A673 (cell line): ENCODE results near the gene ERP44. TPM values are rescaled to one million over a fixed set of nuclear protein-coding genes. Genes with fewer than 3 reads are reported as not detected.
"Not testable (repeated sequence)": the region's sequence is repeated elsewhere in the genome, so short reads cannot be mapped to it uniquely, and the experiment has no call there.

Source experiments
- Bru-seq: library from RNA; stranded (reverse); fragments of 400-500 nt; gene quantifications from one replicate; lab custom pipeline; 2021; lab: Mats Ljungman, UMichigan
- BruChase-seq, 2 experiments: library from RNA; stranded (reverse); fragments of 400-500 nt; gene quantifications; one replicate each; lab custom pipeline; 2021; lab: Mats Ljungman, UMichigan
- BruUV-seq: library from RNA; stranded (reverse); fragments of 400-500 nt; replicated peaks from 2 replicates; lab custom pipeline; 2021; lab: Mats Ljungman, UMichigan
- CTCF ChIA-PET: fragments of 300-600 bp; sonication (Branson Sonifier 250); formaldehyde crosslinking; loops from one replicate; lab custom pipeline; 2022; ENCODE audit warnings: antibody characterized with exemption; lab: Charles Lee
- POLR2A ChIA-PET: fragments of 300-600 bp; sonication (Branson Sonifier 250); formaldehyde crosslinking; loops from one replicate; lab custom pipeline; 2022; ENCODE audit warnings: antibody characterized with exemption; ENCODE audit not compliant: low non-redundant PET; lab: Charles Lee
- DNase-seq: peaks from one replicate; pipeline ENCODE4 v3.0.0-alpha.2; 2015; ENCODE audit warnings: low spot score
- H3K27ac ChIP-seq: fragments of 200-600 bp; sonication (generic); 2 replicates; pipeline ENCODE4 v1.5.1; 2016; ENCODE audit warnings: mixed run types, low read depth, mild to moderate bottlenecking, mixed read lengths, antibody characterized with exemption, low read length; ENCODE audit not compliant: poor library complexity, severe bottlenecking
- H3K27me3 ChIP-seq: fragments of 200-600 bp; sonication (generic); replicated peaks from 2 replicates; pipeline ENCODE4 v1.6.1; 2017; ENCODE audit warnings: mixed run types, low read depth, mild to moderate bottlenecking, mixed read lengths, antibody characterized with exemption, low read length; ENCODE audit not compliant: insufficient read depth, poor library complexity
- H3K36me3 ChIP-seq: fragments of 200-600 bp; sonication (generic); 2 replicates; pipeline ENCODE4 v1.6.1; 2016; ENCODE audit warnings: mixed run types, mild to moderate bottlenecking, mixed read lengths, antibody characterized with exemption, low read length; ENCODE audit not compliant: insufficient read depth, poor library complexity, severe bottlenecking
- H3K4me1 ChIP-seq: fragments of 200-600 bp; sonication (generic); 2 replicates; pipeline ENCODE4 v1.6.1; 2017; ENCODE audit warnings: mixed run types, mild to moderate bottlenecking, mixed read lengths, antibody characterized with exemption, low read length; ENCODE audit not compliant: insufficient read depth, poor library complexity, severe bottlenecking
- H3K4me3 ChIP-seq: fragments of 200-600 bp; sonication (generic); 2 replicates; pipeline ENCODE4 v1.5.1; 2016; ENCODE audit warnings: low read depth, mixed run types, mild to moderate bottlenecking, mixed read lengths, low read length; ENCODE audit not compliant: poor library complexity, severe bottlenecking
- H3K9me3 ChIP-seq: fragments of 200-600 bp; sonication (generic); 2 replicates; pipeline ENCODE4 v1.6.1; 2016; ENCODE audit warnings: mixed run types, low read depth, mild to moderate bottlenecking, mixed read lengths, antibody characterized with exemption, low read length; ENCODE audit not compliant: poor library complexity, severe bottlenecking
- EZH2 ChIP-seq: fragments of 200-600 bp; sonication (generic); IDR thresholded peaks from 2 replicates; pipeline ENCODE4 v1.6.1; 2017; ENCODE audit warnings: borderline replicate concordance, low read depth, mild to moderate bottlenecking, mixed read lengths, antibody characterized with exemption, low read length; ENCODE audit not compliant: poor library complexity, severe bottlenecking
- intact Hi-C: fragments of 100-400 bp; cut with micrococcal nuclease; formaldehyde crosslinking; loops from one replicate; pipeline ENCODE4 v1.10.0; 2022; ENCODE audit not compliant: unreplicated experiment
- long read RNA-seq: library from polyadenylated mRNA; stranded (forward); transcript quantifications from one replicate; pipeline ENCODE4 v2.0.0, GENCODE V29; 2022
- total RNA-seq: library from RNA; stranded (reverse); gene quantifications from 2 replicates; pipeline ENCODE4 v1.2.3, GENCODE V29; 2021
- TF ChIP-seq, protein P1 (sequence below): fragments of 300-800, 200-600 bp; sonication (generic); conservative IDR thresholded peaks from 2 replicates; pipeline ENCODE4 v1.5.1; 2017; ENCODE audit warnings: low read depth, mild to moderate bottlenecking, antibody characterized with exemption, low read length, moderate library complexity, mixed read lengths

The ERP44 gene
- total RNA-seq (14.4 and 16.8 TPM in 2 replicates), Bru-seq, nascent RNA (percentile 86 among the genes with signal in this experiment), BruChase-seq, experiment 1, labeled RNA remaining after a 2-hour chase (percentile 75 among the genes with signal in this experiment), BruChase-seq, experiment 2, labeled RNA remaining after a 6-hour chase (percentile 66 among the genes with signal in this experiment)
- long read RNA-seq, full-length matches to known transcripts = 147 of 161 reads
- long read RNA-seq, partial matches to known transcripts = 6 of 161 reads
- long read RNA-seq, other reads (novel, unspliced or antisense) = 8 of 161 reads

DNA sequence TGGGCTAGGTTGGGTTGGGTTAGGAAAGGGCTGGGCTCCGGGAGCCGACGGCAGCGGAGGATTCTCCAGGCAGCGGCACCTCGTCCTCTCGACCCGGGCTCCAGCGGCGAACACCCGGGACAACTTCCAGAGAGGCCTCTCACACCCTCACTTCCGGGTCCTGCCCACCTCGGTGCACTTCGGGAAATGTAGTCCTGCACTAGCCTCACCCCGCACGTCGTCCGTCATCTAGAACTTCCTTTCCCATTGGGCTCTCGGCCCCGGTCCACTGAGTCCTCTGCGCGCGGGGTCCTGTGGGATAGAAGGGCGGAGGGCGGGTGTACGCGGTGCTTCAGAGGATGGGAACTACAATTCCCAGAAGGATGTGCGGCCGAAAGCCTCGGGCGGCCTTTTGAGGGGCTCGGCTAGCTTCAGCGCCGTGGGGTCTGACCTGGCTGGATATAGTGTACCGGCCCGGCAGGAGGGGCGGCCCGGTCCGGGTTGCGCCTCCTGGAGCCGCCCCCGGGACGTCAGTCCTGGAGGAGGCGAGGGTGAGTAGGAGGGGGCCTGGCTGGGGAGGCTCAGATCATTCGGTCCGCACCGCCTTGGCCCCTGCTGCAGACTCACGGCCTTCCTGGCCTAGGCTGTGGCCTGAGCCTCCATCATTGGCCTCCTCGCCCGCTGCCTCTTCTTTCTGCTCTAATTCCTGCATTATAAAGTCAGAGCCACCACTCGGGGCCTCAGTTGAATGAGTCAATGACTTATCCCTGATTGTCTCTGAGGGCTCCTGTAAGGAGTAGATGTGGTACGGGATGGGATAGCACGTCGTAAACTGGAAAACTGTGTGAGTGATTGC lies at the start of gene ERP44, which contains the start of gene INVS:
ERP44 (minus strand) TSS at position 114 of the 835 bp plus-strand sequence. CDS start 160 bp downstream, outside the sequence.
INVS (plus strand) TSS at position 357 of the 835 bp plus-strand sequence. CDS start 5,279 bp downstream, outside the sequence.
- BruUV-seq = no TSS peak

DNA sequence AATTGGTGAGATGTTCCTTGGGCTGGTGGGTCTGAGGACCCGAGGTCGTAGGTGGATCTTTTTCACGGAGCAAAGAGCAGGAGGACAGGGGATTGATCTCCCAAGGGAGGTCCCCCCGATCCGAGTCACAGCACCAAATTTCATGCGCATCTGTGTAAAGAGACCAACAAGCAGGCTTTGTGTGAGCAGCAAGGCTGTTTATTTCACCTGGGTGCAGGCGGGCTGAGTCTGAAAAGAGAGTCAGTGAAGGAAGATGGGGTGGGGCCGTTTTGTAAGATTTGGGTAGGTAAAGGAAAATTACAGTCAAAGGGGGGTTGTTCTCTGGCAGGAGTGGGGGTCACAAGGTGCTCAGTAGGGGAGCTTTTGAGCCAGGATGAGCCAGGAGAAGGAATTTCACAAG lies 47.2 kb upstream of the ERP44 start:
- BruUV-seq, H3K36me3 ChIP-seq, H3K9me3 ChIP-seq, H3K27me3 ChIP-seq, CTCF ChIA-PET, POLR2A ChIA-PET, H3K27ac ChIP-seq, H3K4me3 ChIP-seq, DNase-seq: not testable (repeated sequence)
- intact Hi-C loops = loop anchor here (2.0 kb wide), 1 partner anchor 19 kb away; no protein-coding TSS in a partner anchor
- peaks cover 12% of the 10 kb centered on the region for H3K4me1 ChIP-seq

More for the DNA sequence above, at the start of gene ERP44, which contains the start of gene INVS:
- Histone ChIP-seq H3K36me3 (peaks cover 9% of the 10 kb centered on the region), H3K27ac (peak within 1 kb of the TSS; percentile 79), H3K4me1 (peaks cover 16% of the 10 kb centered on the region), H3K27me3 (no peaks in the 10 kb centered on the region), H3K4me3 (peak within 1 kb of the TSS; percentile 90), H3K9me3 (no peaks in the 10 kb centered on the region)
- ChIA-PET CTCF (no interaction called here), POLR2A (no interaction called here)
- TF ChIP-seq, protein P1, sequence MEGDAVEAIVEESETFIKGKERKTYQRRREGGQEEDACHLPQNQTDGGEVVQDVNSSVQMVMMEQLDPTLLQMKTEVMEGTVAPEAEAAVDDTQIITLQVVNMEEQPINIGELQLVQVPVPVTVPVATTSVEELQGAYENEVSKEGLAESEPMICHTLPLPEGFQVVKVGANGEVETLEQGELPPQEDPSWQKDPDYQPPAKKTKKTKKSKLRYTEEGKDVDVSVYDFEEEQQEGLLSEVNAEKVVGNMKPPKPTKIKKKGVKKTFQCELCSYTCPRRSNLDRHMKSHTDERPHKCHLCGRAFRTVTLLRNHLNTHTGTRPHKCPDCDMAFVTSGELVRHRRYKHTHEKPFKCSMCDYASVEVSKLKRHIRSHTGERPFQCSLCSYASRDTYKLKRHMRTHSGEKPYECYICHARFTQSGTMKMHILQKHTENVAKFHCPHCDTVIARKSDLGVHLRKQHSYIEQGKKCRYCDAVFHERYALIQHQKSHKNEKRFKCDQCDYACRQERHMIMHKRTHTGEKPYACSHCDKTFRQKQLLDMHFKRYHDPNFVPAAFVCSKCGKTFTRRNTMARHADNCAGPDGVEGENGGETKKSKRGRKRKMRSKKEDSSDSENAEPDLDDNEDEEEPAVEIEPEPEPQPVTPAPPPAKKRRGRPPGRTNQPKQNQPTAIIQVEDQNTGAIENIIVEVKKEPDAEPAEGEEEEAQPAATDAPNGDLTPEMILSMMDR = no peak
- no peak for TF ChIP-seq EZH2
- DNase-seq = peak; percentile 100
- intact Hi-C loops = loop anchor here (10.0 kb wide), 1 partner anchor 274 kb away; the partner anchor contains the start of gene NR4A3

DNA sequence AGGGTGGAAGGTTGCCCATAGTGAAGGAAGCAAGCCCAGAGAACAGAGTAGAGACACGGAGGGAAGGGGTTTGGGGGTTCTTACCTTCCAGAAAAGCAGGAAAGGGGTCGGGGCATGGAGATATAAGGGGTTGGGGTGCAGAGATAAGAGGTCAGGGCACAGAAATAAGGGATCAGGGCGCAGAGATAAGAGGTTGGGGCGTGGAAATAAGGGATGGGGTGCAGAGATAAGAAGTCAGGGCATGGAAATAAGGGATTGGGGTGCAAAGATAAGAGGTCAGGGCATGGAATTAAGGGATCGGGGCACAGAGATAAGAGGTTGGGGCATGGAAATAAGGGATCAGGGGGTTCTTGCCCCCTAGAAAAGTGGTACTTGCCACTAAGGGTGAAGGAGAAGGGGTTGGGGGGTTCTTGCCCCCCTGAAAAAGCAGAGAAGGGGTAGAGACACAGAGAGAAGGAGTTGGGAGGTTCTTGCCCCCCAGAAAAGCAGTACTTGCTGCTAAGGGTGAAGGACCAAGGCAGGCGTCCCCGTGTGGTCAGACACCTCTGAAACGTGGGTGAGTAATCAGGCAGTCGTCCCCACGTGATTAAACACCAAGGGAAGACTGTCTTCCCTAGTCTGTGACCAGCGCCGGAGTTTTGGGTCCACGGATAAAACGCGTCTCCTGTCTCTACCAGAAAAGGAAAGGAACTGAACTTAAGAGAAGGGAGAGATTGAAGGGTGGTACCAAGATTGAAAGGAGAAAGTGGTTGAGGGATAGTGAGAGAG lies 46.6 kb upstream of the ERP44 start:
- intact Hi-C loops = loop anchor here (2.0 kb wide), 1 partner anchor 19 kb away; no protein-coding TSS in a partner anchor
- H3K4me1 ChIP-seq, DNase-seq, H3K4me3 ChIP-seq, BruUV-seq, CTCF ChIA-PET, H3K36me3 ChIP-seq, POLR2A ChIA-PET, H3K9me3 ChIP-seq, H3K27ac ChIP-seq, H3K27me3 ChIP-seq: not testable (repeated sequence)

DNA sequence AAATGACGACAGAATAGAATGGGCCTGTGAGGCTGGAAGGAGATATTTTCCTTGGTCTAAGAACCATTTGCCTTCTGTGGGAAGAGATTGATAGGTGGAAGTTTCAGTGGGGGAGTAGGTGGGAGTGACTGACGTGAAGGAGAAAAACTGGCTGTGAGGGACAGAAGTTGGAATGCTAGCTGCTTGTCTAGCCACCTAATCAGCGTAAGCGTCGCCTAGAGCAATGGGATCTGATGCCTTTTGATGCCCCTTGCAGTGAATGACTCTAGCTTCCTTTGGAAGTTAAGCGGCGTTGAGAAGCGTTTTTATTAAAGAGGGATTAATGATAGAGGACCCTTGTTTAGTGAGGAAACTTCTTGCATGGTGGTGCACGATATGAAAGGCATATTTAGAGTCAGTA lies 43.1 kb upstream of the ERP44 start:
- H3K36me3 ChIP-seq, CTCF ChIA-PET, intact Hi-C loops, H3K4me1 ChIP-seq, H3K9me3 ChIP-seq, DNase-seq, H3K27ac ChIP-seq, BruUV-seq, H3K27me3 ChIP-seq, H3K4me3 ChIP-seq, POLR2A ChIA-PET: not testable (repeated sequence)

DNA sequence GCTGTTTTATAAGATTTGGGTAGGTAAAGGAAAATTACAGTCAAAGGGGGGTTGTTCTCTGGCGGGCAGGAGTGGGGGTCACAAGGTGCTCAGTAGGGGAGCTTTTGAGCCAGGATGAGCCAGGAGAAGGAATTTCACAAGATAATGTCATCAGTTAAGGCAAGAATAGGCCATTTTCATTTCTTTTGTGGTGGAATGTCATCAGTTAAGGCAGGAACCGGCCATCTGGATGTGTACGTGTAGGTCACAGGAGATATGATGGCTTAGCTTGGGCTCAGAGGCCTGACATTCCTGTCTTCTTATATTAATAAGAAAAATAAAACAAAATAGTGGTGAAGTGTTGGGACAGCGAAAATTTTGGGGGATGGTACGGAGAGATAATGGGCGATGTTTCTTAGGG lies 41.5 kb upstream of the ERP44 start:
- H3K9me3 ChIP-seq, H3K4me3 ChIP-seq, DNase-seq, H3K27me3 ChIP-seq, intact Hi-C loops, H3K36me3 ChIP-seq, POLR2A ChIA-PET, H3K27ac ChIP-seq, H3K4me1 ChIP-seq, BruUV-seq, CTCF ChIA-PET: not testable (repeated sequence)
